Endodermal cell (in vitro differentiated cells): ENCODE measurements around the gene ZNF462. TPM values are rescaled to one million over a fixed set of nuclear protein-coding genes. Genes with fewer than 3 reads are reported as not detected.

ENCODE experiments used
- DNase-seq: peaks from one replicate; pipeline ENCODE4 v3.0.0-alpha.2; 2017
- H3K27ac ChIP-seq: 2 replicates; pipeline ENCODE4 v1.5.1; 2013; ENCODE audit warnings: mild to moderate bottlenecking, low read depth, low read length, moderate library complexity
- H3K27me3 ChIP-seq: 2 replicates; pipeline ENCODE4 v1.6.1; 2013; ENCODE audit warnings: mild to moderate bottlenecking, low read length, moderate library complexity; ENCODE audit not compliant: insufficient read depth, control insufficient read depth, poor library complexity, severe bottlenecking
- H3K36me3 ChIP-seq: 2 replicates; pipeline ENCODE4 v1.7.0; 2013; ENCODE audit warnings: mild to moderate bottlenecking, low read length, moderate library complexity; ENCODE audit not compliant: control insufficient read depth, insufficient read depth
- H3K4me1 ChIP-seq: one replicate; pipeline ENCODE4 v1.7.0; 2013; ENCODE audit warnings: low read length; ENCODE audit not compliant: control insufficient read depth, insufficient read depth
- H3K4me3 ChIP-seq: 2 replicates; pipeline ENCODE4 v1.5.1; 2013; ENCODE audit warnings: mild to moderate bottlenecking, low read length, moderate library complexity
- H3K9ac ChIP-seq: 2 replicates; pipeline ENCODE4 v1.6.1; 2013; ENCODE audit warnings: mild to moderate bottlenecking, low read length, moderate library complexity; ENCODE audit not compliant: poor library complexity, severe bottlenecking; ENCODE audit errors: extremely low read depth
- H3K9me3 ChIP-seq: 2 replicates; pipeline ENCODE4 v1.6.1; 2013; ENCODE audit warnings: mild to moderate bottlenecking, low read length, moderate library complexity; ENCODE audit not compliant: control insufficient read depth
- H3K27ac Mint-ChIP-seq: 2 replicates; pipeline ENCODE4 v1.8.0; 2020; ENCODE audit warnings: mixed read lengths
- H3K27me3 Mint-ChIP-seq: 2 replicates; pipeline ENCODE4 v1.8.0; 2021; ENCODE audit warnings: mild to moderate bottlenecking, mixed read lengths; ENCODE audit not compliant: insufficient read depth
- H3K36me3 Mint-ChIP-seq: 2 replicates; pipeline ENCODE4 v1.8.0; 2020; ENCODE audit warnings: low read depth, mixed read lengths
- H3K4me1 Mint-ChIP-seq: 2 replicates; pipeline ENCODE4 v1.8.0; 2020; ENCODE audit warnings: mixed read lengths
- H3K4me3 Mint-ChIP-seq: 2 replicates; pipeline ENCODE4 v1.8.0; 2020; ENCODE audit warnings: mild to moderate bottlenecking, moderate library complexity, mixed read lengths
- H3K9me3 Mint-ChIP-seq: 2 replicates; pipeline ENCODE4 v1.8.0; 2020; ENCODE audit warnings: mild to moderate bottlenecking, mixed read lengths
- WGBS, 2 experiments: methylation state at CpG; one replicate each; pipeline versions ENCODE4 v1.1.5 to v1.1.7; 2013; ENCODE audit warnings: missing lambda C conversion rate in 2 of 2, mixed read lengths in 1 of 2; ENCODE audit not compliant: insufficient coverage in 1 of 2, insufficient read length in 1 of 2; 5-methylcytosine and 5-hydroxymethylcytosine counted together
- total RNA-seq, 2 donors: library from RNA; stranded (reverse); fragmentation: NEBNext Ultra II Directional in 1 of 2; extraction: Animal tissue kit (Norgen Biotek cat#: 25700) in 1 of 2; gene quantifications; 2 replicates in 1 of 2; 3 replicates in 1 of 2; pipeline ENCODE4 v1.2.1, GENCODE V29; 2021
- TF ChIP-seq, protein P1 (sequence below): fragments of 200-600 bp; sonication (generic); conservative IDR thresholded peaks from 2 replicates; pipeline ENCODE4 v1.5.0; 2021; ENCODE audit warnings: antibody characterized with exemption, mild to moderate bottlenecking

ZNF462 gene
- total RNA-seq, 2 donors from 2014 or later = 68.2 to 88.4 TPM

DNA sequence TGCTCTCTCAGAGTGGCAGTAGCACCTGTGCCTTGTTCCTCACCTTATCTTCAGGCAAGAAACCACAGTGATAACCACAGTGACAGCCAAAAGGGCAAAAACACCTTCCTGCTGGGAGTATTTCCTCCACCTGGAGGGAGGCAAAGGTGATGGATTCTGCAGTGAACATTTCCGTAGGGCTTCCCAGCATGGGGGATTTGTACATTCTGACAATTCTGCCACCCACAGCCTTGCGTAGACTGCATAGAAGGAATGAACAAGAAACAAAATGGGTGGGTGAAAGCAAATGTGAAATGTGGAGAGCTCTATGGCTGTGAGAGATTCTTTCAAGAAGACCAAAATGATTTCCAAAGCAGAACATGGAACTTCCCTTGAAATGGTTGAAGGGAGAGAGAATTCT is 111.4 kb downstream of the ZNF462 start:
- Histone ChIP-seq H3K4me1 (peaks cover 3% of the 10 kb centered on the region), H3K9ac (no peak overlapping the region), H3K9me3 (no peaks in the 10 kb centered on the region), H3K36me3 (peaks cover 79% of the 10 kb centered on the region), H3K27me3 (no peaks in the 10 kb centered on the region), H3K27ac (no peak overlapping the region), H3K4me3 (no peak overlapping the region)
- no peak for DNase-seq
- Mint-ChIP-seq H3K4me3 (no peak overlapping the region), H3K4me1 (peaks cover 13% of the 10 kb centered on the region), H3K27ac (no peak overlapping the region), H3K9me3 (no peaks in the 10 kb centered on the region), H3K36me3 (peaks cover 66% of the 10 kb centered on the region), H3K27me3 (no peaks in the 10 kb centered on the region)
- TF ChIP-seq, protein P1, sequence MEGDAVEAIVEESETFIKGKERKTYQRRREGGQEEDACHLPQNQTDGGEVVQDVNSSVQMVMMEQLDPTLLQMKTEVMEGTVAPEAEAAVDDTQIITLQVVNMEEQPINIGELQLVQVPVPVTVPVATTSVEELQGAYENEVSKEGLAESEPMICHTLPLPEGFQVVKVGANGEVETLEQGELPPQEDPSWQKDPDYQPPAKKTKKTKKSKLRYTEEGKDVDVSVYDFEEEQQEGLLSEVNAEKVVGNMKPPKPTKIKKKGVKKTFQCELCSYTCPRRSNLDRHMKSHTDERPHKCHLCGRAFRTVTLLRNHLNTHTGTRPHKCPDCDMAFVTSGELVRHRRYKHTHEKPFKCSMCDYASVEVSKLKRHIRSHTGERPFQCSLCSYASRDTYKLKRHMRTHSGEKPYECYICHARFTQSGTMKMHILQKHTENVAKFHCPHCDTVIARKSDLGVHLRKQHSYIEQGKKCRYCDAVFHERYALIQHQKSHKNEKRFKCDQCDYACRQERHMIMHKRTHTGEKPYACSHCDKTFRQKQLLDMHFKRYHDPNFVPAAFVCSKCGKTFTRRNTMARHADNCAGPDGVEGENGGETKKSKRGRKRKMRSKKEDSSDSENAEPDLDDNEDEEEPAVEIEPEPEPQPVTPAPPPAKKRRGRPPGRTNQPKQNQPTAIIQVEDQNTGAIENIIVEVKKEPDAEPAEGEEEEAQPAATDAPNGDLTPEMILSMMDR = no peak
- WGBS, 2 experiments = 80 to 88% methylated on average over 2 of the region's 2 CpGs

DNA sequence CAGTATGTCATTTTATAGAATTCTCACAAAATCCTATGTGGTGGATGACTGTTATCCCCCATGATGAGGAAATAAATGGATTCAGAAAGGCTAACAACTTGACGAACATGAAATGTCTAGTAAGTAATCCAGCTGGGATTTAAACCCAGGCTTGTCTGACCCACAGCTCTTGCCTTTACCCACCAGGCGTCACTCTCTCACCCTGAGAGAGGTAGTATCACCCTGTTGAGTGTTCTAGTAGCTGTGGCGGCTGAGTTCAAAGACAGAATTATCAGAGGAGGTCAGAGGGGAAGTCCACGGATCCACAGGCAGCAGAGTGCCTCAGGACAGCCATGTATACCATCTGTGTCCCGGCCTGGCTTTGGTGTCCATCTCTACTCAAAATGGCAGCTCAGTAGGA is 113.8 kb downstream of the ZNF462 start:
- Mint-ChIP-seq H3K27me3 (no peaks in the 10 kb centered on the region), H3K4me3 (no peak overlapping the region), H3K4me1 (peaks cover 1% of the 10 kb centered on the region), H3K27ac (no peak overlapping the region), H3K9me3 (no peaks in the 10 kb centered on the region), H3K36me3 (peaks cover 75% of the 10 kb centered on the region)
- Histone ChIP-seq H3K4me1 (peaks cover 3% of the 10 kb centered on the region), H3K36me3 (peaks cover 87% of the 10 kb centered on the region), H3K27me3 (no peaks in the 10 kb centered on the region), H3K9me3 (no peaks in the 10 kb centered on the region), H3K9ac (no peak overlapping the region), H3K4me3 (no peak overlapping the region), H3K27ac (no peak overlapping the region)
- TF ChIP-seq, protein P1 = peak; percentile 58
- WGBS, 2 experiments = 90 to 91% methylated on average over 3 to 5 of the region's 5 CpGs
- DNase-seq = peak; percentile 47

DNA sequence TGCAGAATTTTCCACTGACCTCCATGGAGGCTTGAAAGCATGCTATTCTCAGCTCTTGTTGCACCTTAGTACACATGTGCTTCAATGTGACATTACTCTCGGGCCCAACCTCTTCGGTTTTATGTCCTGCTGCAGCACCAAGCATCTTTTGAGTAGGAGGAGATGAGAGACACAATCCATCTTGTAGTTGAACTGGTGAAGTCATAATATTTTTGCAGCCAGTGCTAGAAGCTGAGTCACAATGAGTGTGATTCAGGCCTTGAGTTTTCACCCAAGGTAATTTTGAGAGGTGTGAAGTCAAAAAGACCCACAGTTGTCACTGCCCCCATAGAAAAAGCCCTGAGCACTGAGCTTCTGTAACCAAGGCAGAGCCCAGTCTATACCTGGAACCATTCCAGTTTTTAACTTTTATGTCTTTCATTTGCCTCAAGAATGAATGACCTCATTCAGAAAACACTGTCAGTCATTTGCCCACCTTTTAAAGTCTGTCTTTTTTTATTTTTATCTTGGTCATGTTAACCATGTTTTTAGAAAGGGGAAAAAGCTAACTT is 117.7 kb downstream of the ZNF462 start:
- 90 to 93% methylated on average over 2 of the region's 2 CpGs for WGBS, 2 experiments
- no peak overlapping the region for H3K4me3 ChIP-seq
- no peaks in the 10 kb centered on the region for H3K27me3 Mint-ChIP-seq
- no peaks in the 10 kb centered on the region for H3K9me3 Mint-ChIP-seq
- no peaks in the 10 kb centered on the region for H3K27me3 ChIP-seq
- H3K9me3 ChIP-seq = no peaks in the 10 kb centered on the region
- H3K4me1 Mint-ChIP-seq = peaks cover 4% of the 10 kb centered on the region
- H3K4me3 Mint-ChIP-seq = no peak overlapping the region
- TF ChIP-seq, protein P1 = no peak
- H3K27ac ChIP-seq = no peak overlapping the region
- H3K27ac Mint-ChIP-seq = no peak overlapping the region
- no peak overlapping the region for H3K9ac ChIP-seq
- peaks cover 62% of the 10 kb centered on the region for H3K36me3 Mint-ChIP-seq
- H3K4me1 ChIP-seq = peaks cover 5% of the 10 kb centered on the region
- DNase-seq = no peak
- peaks cover 83% of the 10 kb centered on the region for H3K36me3 ChIP-seq
